Mesothelial cell of epicardium (in vitro differentiated cells): ENCODE data around the gene NCAPD2. TPM values are rescaled to one million over a fixed set of nuclear protein-coding genes. Genes with fewer than 3 reads are reported as not detected.

Experiments
- DNase-seq, 2 experiments: peaks; one replicate each; pipeline ENCODE4 v3.0.0; 2021; ENCODE audit warnings: low spot score in 2 of 2; ENCODE audit not compliant: unreplicated experiment in 2 of 2
- H3K27ac Mint-ChIP-seq: 2 replicates; pipeline ENCODE4 v1.8.0; 2021; ENCODE audit warnings: mixed read lengths
- H3K27me3 Mint-ChIP-seq: 2 replicates; pipeline ENCODE4 v1.8.0; 2021; ENCODE audit warnings: low read depth, mixed read lengths
- H3K36me3 Mint-ChIP-seq: 2 replicates; pipeline ENCODE4 v1.8.0; 2021; ENCODE audit warnings: mixed read lengths
- H3K4me1 Mint-ChIP-seq: 2 replicates; pipeline ENCODE4 v1.8.0; 2021; ENCODE audit warnings: mixed read lengths
- H3K4me3 Mint-ChIP-seq: 2 replicates; pipeline ENCODE4 v1.8.0; 2021; ENCODE audit warnings: mild to moderate bottlenecking, moderate library complexity, mixed read lengths
- H3K9me3 Mint-ChIP-seq: 2 replicates; pipeline ENCODE4 v1.8.0; 2021; ENCODE audit warnings: mixed read lengths
- CTCF ChIP-seq: fragments of 200-600 bp; sonication (generic); IDR thresholded peaks from one replicate; pipeline ENCODE4 v1.5.0; 2021; ENCODE audit warnings: antibody characterized with exemption; ENCODE audit not compliant: unreplicated experiment
- total RNA-seq: library from RNA; stranded (reverse); gene quantifications from 3 replicates; pipeline ENCODE4 v1.2.1, GENCODE V29; 2021

The NCAPD2 gene
- total RNA-seq, 1 donor from 2014 or later = 56.3 TPM

- Mint-ChIP-seq H3K27ac (no peak overlapping the region), H3K4me3 (no peak overlapping the region), H3K27me3 (no peaks in the 10 kb centered on the region), H3K9me3 (no peaks in the 10 kb centered on the region), H3K36me3 (peaks cover 6% of the 10 kb centered on the region), H3K4me1 (peaks cover 49% of the 10 kb centered on the region)
- no peak for TF ChIP-seq CTCF
- DNase-seq = no peak
Observed at GRCh38 chr12:6550294-6551062, 56.6 kb downstream of the NCAPD2 start.

GRCh38 chr12:6551063-6551461 lies 57.2 kb downstream of the NCAPD2 start:
- no peak for DNase-seq
- Mint-ChIP-seq H3K4me3 (no peak overlapping the region), H3K9me3 (no peaks in the 10 kb centered on the region), H3K27ac (peak overlapping the region; percentile 16), H3K4me1 (peaks cover 49% of the 10 kb centered on the region), H3K36me3 (peaks cover under 1% of the 10 kb centered on the region), H3K27me3 (no peaks in the 10 kb centered on the region)
- TF ChIP-seq CTCF = no peak

GRCh38 chr12:6551496-6552139 lies 57.7 kb downstream of the NCAPD2 start:
- no peak for TF ChIP-seq CTCF
- Mint-ChIP-seq H3K27me3 (no peaks in the 10 kb centered on the region), H3K4me1 (peaks cover 49% of the 10 kb centered on the region), H3K9me3 (no peaks in the 10 kb centered on the region), H3K36me3 (peaks cover 2% of the 10 kb centered on the region), H3K4me3 (no peak overlapping the region), H3K27ac (peak overlapping the region; percentile 66)
- no peak for DNase-seq

GRCh38 chr12:6552140-6552551 lies 58.2 kb downstream of the NCAPD2 start:
- Mint-ChIP-seq H3K27me3 (no peaks in the 10 kb centered on the region), H3K36me3 (peaks cover 3% of the 10 kb centered on the region), H3K27ac (peak overlapping the region; percentile 66), H3K4me3 (no peak overlapping the region), H3K4me1 (peaks cover 49% of the 10 kb centered on the region), H3K9me3 (no peaks in the 10 kb centered on the region)
- no peak for TF ChIP-seq CTCF
- DNase-seq = no peak

- H3K9me3 Mint-ChIP-seq = no peaks in the 10 kb centered on the region
- peaks cover 3% of the 10 kb centered on the region for H3K36me3 Mint-ChIP-seq
- no peak overlapping the region for H3K4me3 Mint-ChIP-seq
- peaks cover 42% of the 10 kb centered on the region for H3K4me1 Mint-ChIP-seq
- no peaks in the 10 kb centered on the region for H3K27me3 Mint-ChIP-seq
- H3K27ac Mint-ChIP-seq = no peak overlapping the region
- DNase-seq = no peak
- no peak for TF ChIP-seq CTCF
Observed at GRCh38 chr12:6553051-6553868, 59.4 kb downstream of the NCAPD2 start.
